GM12892 (cell line): Measurements from ENCODE around the gene GADD45GIP1.

Experiments
- POLR2A ChIP-seq: IDR thresholded peaks from 2 replicates; pipeline ENCODE4 v1.6.1; 2011; ENCODE audit warnings: low read depth, low read length, control low read depth
- POLR2AphosphoS5 ChIP-seq: IDR thresholded peaks from 2 replicates; pipeline ENCODE4 v1.6.1; 2011; ENCODE audit warnings: low read depth, low read length, control low read depth
- TAF1 ChIP-seq: IDR thresholded peaks from 2 replicates; pipeline ENCODE4 v1.6.1; 2011; ENCODE audit warnings: low read depth, mild to moderate bottlenecking, control low read depth, low read length, borderline replicate concordance

DNA sequence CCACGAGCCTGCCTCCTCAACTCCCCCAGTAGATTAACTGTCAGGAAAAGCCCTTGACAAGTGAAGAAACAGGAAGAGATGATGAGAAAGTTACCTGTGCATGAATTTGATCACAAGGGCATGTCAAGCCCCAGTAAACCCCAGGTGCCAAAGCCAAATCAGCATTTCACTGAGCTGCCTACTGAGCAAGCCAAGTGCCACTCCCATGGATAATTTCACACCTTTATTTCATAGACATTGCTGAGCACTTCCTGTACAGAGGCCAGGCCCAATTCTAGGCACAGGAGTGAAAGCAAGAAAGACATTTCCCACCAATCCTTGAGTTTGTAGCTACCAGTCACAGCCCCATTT, 2.4 kb downstream of the GADD45GIP1 start:
- TF ChIP-seq POLR2AphosphoS5 (no peak), TAF1 (no peak), POLR2A (no peak; the same call in 1 of the 2 replicates)
